Renal cortical epithelial cell (primary cell): Measurements from ENCODE around the gene SIDT2. TPM values are rescaled to one million over a fixed set of nuclear protein-coding genes. Genes with fewer than 3 reads are reported as not detected.

Source experiments
- total RNA-seq: library from RNA; depleted of rRNA; stranded (reverse); fragments of >200 nt; gene quantifications from 2 replicates; pipeline ENCODE4 v1.2.3, GENCODE V29; 2014

Gene SIDT2
- total RNA-seq, 1 donor from 2014 or later: 35.5 TPM

Other genes starting within 250 kb of the SIDT2 start
- 7.6 and 31.3 TPM in 2 replicates for gene SIK3, start 80.3 kb upstream of the SIDT2 start, total RNA-seq
- 238 and 242 TPM in 2 replicates for gene PAFAH1B2, start 34.5 kb upstream of the SIDT2 start, total RNA-seq
- gene TAGLN, start 20.6 kb downstream of the SIDT2 start, total RNA-seq: 68.5 and 487 TPM in 2 replicates
- 40.5 and 74.3 TPM in 2 replicates for gene PCSK7, start 53.3 kb downstream of the SIDT2 start, total RNA-seq
- 5.7 and 21.6 TPM in 2 replicates for gene RNF214, start 53.9 kb downstream of the SIDT2 start, total RNA-seq
- 0.87 and 5.0 TPM in 2 replicates for gene BACE1-AS, start 112.6 kb downstream of the SIDT2 start, total RNA-seq
- gene BACE1, start 137.5 kb downstream of the SIDT2 start, total RNA-seq: 4.2 and 27.3 TPM in 2 replicates
- gene CEP164, start 149.1 kb downstream of the SIDT2 start, total RNA-seq: 21.2 and 24.1 TPM in 2 replicates